ENCODE measurements around the gene MRGPRX1. TPM values are rescaled to one million over a fixed set of nuclear protein-coding genes. Genes with fewer than 3 reads are reported as not detected.
"Not testable (repeated sequence)": the region's sequence is repeated elsewhere in the genome, so short reads cannot be mapped to it uniquely, and the experiment has no call there.

MRGPRX1 gene
- total RNA-seq, 1 donor: not detected

DNA sequence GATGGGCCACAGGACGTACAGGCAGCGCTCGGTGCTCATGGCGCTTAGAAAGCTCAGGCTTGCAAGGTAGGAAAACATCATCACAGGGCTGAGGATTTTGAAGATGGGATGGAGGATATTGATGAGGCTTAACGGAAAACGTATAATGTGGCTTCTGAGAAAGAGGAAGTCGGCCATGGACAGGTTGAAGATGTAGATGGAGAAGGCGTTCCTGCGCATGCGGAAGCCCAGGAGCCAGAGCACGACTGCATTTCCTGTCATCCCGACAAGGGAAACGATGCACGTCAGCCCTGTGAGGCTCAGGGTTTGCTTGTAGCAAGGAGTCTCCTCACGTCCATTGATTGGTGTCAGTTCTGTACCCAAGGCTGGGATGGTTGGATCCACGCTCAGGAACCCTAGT lies 17.4 kb upstream of the MRGPRX1 start:
- no peaks in the 10 kb centered on the region for H3K27me3 ChIP-seq (ENCODE audit: insufficient read depth, low read length)
- no peaks in the 10 kb centered on the region for H3K36me3 ChIP-seq (ENCODE audit: insufficient read depth, low read length)
- no peaks in the 10 kb centered on the region for H4K20me1 ChIP-seq (ENCODE audit: insufficient read depth, low read length)
- no peak overlapping the region for H2AFZ ChIP-seq (ENCODE audit: low read length)
- TF ChIP-seq CTCF (IDR thresholded peaks at IDR 0.05; ENCODE audit: extremely low read depth, low read depth, low read length): no peak
- H3K4me1 ChIP-seq (ENCODE audit: insufficient read depth, low read length): no peaks in the 10 kb centered on the region
- no peak overlapping the region for H3K4me3 ChIP-seq (ENCODE audit: insufficient read depth, low read length)
- no peaks in the 10 kb centered on the region for H3K9me3 ChIP-seq (ENCODE audit: low read depth, low read length)
- no peak for DNase-seq (ENCODE audit: insufficient read length, low spot score, missing footprints)
- no peak overlapping the region for H3K4me2 ChIP-seq (ENCODE audit: insufficient read depth, low read length)
- no peaks in the 10 kb centered on the region for H3K79me2 ChIP-seq (ENCODE audit: insufficient read depth, low read length)
- no peak overlapping the region for H3K27ac ChIP-seq (ENCODE audit: low read depth, low read length)

DNA sequence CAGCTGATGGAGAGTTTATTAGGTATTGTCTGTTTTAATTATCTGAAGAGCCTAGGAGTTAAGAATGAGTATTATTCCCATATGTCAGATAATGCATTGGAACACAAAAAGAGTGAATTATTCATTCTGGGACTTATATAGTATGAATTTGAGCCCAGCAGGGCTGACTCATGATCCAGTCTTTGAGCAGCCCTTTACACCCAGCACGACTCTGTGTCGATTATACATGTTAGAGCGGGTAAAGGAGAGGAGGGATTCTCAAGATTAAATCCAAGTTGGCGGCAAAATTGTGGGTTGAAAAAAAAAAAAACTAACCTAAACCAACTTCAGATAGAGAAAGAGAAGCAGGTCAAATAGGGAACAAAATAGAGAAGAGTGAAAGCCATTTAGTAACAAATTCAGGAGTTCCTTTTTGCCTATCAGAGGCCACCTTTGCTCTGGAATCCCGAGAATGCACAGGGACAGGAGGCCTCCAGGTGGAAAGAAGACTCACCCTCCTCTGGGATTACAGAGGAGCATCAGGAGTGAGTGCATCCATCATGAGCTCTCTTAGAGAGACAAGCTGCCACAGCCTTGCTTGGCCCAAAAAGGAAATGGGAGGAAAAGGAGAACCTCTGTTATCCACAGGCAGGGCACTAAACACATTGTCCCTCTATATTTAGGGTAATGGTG lies 3.1 kb downstream of the MRGPRX1 start:
- Histone ChIP-seq H3K27ac (ENCODE audit: low read depth, low read length) (no peak overlapping the region), H2AFZ (ENCODE audit: low read length) (no peak overlapping the region), H3K36me3 (ENCODE audit: insufficient read depth, low read length) (no peaks in the 10 kb centered on the region), H3K9me3 (ENCODE audit: low read depth, low read length) (no peaks in the 10 kb centered on the region), H3K4me3 (ENCODE audit: insufficient read depth, low read length) (no peak overlapping the region), H3K27me3 (ENCODE audit: insufficient read depth, low read length) (no peaks in the 10 kb centered on the region), H3K4me1 (ENCODE audit: insufficient read depth, low read length) (no peaks in the 10 kb centered on the region), H4K20me1 (ENCODE audit: insufficient read depth, low read length) (no peaks in the 10 kb centered on the region), H3K79me2 (ENCODE audit: insufficient read depth, low read length) (no peaks in the 10 kb centered on the region), H3K4me2 (ENCODE audit: insufficient read depth, low read length) (no peak overlapping the region)
- TF ChIP-seq CTCF (IDR thresholded peaks at IDR 0.05; ENCODE audit: extremely low read depth, low read depth, low read length): no peak
- no peak for DNase-seq (ENCODE audit: insufficient read length, low spot score, missing footprints)

- no peaks in the 10 kb centered on the region for H3K9me3 ChIP-seq (ENCODE audit: low read depth, low read length)
- H3K79me2 ChIP-seq (ENCODE audit: insufficient read depth, low read length): no peaks in the 10 kb centered on the region
- no peak for TF ChIP-seq CTCF (IDR thresholded peaks at IDR 0.05; ENCODE audit: extremely low read depth, low read depth, low read length)
- H4K20me1 ChIP-seq (ENCODE audit: insufficient read depth, low read length): no peaks in the 10 kb centered on the region
- H3K36me3 ChIP-seq (ENCODE audit: insufficient read depth, low read length): no peaks in the 10 kb centered on the region
- no peak for DNase-seq (ENCODE audit: insufficient read length, low spot score, missing footprints)
- H3K4me1 ChIP-seq (ENCODE audit: insufficient read depth, low read length): no peaks in the 10 kb centered on the region
- no peak overlapping the region for H3K4me2 ChIP-seq (ENCODE audit: insufficient read depth, low read length)
- no peak overlapping the region for H2AFZ ChIP-seq (ENCODE audit: low read length)
- no peak overlapping the region for H3K27ac ChIP-seq (ENCODE audit: low read depth, low read length)
- H3K4me3 ChIP-seq (ENCODE audit: insufficient read depth, low read length): no peak overlapping the region
- H3K27me3 ChIP-seq (ENCODE audit: insufficient read depth, low read length): no peaks in the 10 kb centered on the region
Observed at GRCh38 chr11:18934195-18934814, 4.9 kb downstream of the MRGPRX1 start.

- Histone ChIP-seq H4K20me1 (ENCODE audit: insufficient read depth, low read length) (no peaks in the 10 kb centered on the region), H3K4me3 (ENCODE audit: insufficient read depth, low read length) (no peak overlapping the region), H3K36me3 (ENCODE audit: insufficient read depth, low read length) (no peaks in the 10 kb centered on the region), H3K4me2 (ENCODE audit: insufficient read depth, low read length) (no peak overlapping the region), H3K9me3 (ENCODE audit: low read depth, low read length) (no peaks in the 10 kb centered on the region), H3K4me1 (ENCODE audit: insufficient read depth, low read length) (no peaks in the 10 kb centered on the region), H3K27ac (ENCODE audit: low read depth, low read length) (no peak overlapping the region), H3K27me3 (ENCODE audit: insufficient read depth, low read length) (peaks cover under 1% of the 10 kb centered on the region), H2AFZ (ENCODE audit: low read length) (no peak overlapping the region), H3K79me2 (ENCODE audit: insufficient read depth, low read length) (no peaks in the 10 kb centered on the region)
- no peak for TF ChIP-seq CTCF (IDR thresholded peaks at IDR 0.05; ENCODE audit: extremely low read depth, low read depth, low read length)
- DNase-seq (ENCODE audit: insufficient read length, low spot score, missing footprints): no peak
Observed at GRCh38 chr11:18927550-18928322, 11.5 kb downstream of the MRGPRX1 start.

DNA sequence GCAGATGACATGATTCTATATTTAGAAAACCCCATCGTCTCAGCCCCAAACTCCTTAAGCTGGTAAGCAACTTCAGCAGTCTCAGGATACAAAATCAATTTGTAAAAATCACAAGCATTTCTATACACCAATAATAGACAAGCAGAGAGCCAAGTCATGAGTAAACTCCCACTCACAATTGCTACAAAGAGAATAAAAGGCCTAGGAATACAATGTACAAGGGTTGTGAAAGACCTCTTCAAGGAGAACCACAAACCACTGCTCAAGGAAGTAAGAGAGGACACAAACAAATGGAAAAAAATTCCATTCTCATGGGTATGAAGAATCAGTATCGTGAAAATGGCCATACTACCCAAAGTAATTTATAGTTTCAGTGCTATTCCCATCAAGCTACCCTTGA lies 13.8 kb downstream of the MRGPRX1 start:
- H3K27me3 ChIP-seq (ENCODE audit: insufficient read depth, low read length); H3K27ac ChIP-seq (ENCODE audit: low read depth, low read length); H4K20me1 ChIP-seq (ENCODE audit: insufficient read depth, low read length); H3K4me3 ChIP-seq (ENCODE audit: insufficient read depth, low read length); DNase-seq (ENCODE audit: insufficient read length, low spot score, missing footprints); H3K4me1 ChIP-seq (ENCODE audit: insufficient read depth, low read length); H3K4me2 ChIP-seq (ENCODE audit: insufficient read depth, low read length); H3K9me3 ChIP-seq (ENCODE audit: low read depth, low read length); H3K79me2 ChIP-seq (ENCODE audit: insufficient read depth, low read length); H3K36me3 ChIP-seq (ENCODE audit: insufficient read depth, low read length); H2AFZ ChIP-seq (ENCODE audit: low read length): not testable (repeated sequence)

Data from osteoblast (primary cell).